Chondrocyte (in vitro differentiated cells): ENCODE results near the gene STON1. TPM values are rescaled to one million over a fixed set of nuclear protein-coding genes. Genes with fewer than 3 reads are reported as not detected.

Experiments
- DNase-seq: peaks from one replicate; pipeline ENCODE4 v3.0.0; 2021; ENCODE audit warnings: mixed read lengths, low spot score
- H3K27ac Mint-ChIP-seq: one replicate; pipeline ENCODE4 v1.8.0; 2021; ENCODE audit warnings: mild to moderate bottlenecking, moderate library complexity, mixed read lengths; ENCODE audit not compliant: unreplicated experiment
- H3K27me3 Mint-ChIP-seq: 2 replicates; pipeline ENCODE4 v1.8.0; 2021; ENCODE audit warnings: low read depth, mixed read lengths
- H3K36me3 Mint-ChIP-seq: 2 replicates; pipeline ENCODE4 v1.8.0; 2021; ENCODE audit warnings: low read depth, mixed read lengths
- H3K4me1 Mint-ChIP-seq: 2 replicates; pipeline ENCODE4 v1.8.0; 2021; ENCODE audit warnings: low read depth, mild to moderate bottlenecking, mixed read lengths
- H3K4me3 Mint-ChIP-seq: one replicate; pipeline ENCODE4 v1.8.0; 2021; ENCODE audit warnings: mild to moderate bottlenecking, moderate library complexity, mixed read lengths; ENCODE audit not compliant: unreplicated experiment
- H3K9me3 Mint-ChIP-seq: 2 replicates; pipeline ENCODE4 v1.8.0; 2021; ENCODE audit warnings: low read depth, mixed read lengths
- CTCF ChIP-seq: fragments of 200-600 bp; sonication (generic); IDR thresholded peaks from 2 replicates; pipeline ENCODE4 v1.5.0; 2021; ENCODE audit warnings: antibody characterized with exemption, mild to moderate bottlenecking, moderate library complexity
- long read RNA-seq: library from polyadenylated mRNA; stranded (forward); transcript quantifications from one replicate; pipeline ENCODE4 v2.0.0, GENCODE V29; 2021
- total RNA-seq: library from RNA; stranded (reverse); gene quantifications from 3 replicates; pipeline ENCODE4 v1.2.1, GENCODE V29; 2021

The STON1 gene
- total RNA-seq = 8.7 to 18.0 TPM (median 9.6 TPM) in 3 replicates
- long read RNA-seq = 0 reads

GRCh38 chr2:48530033-48530811 is at the start of gene STON1:
Gene STON1, plus strand, starts transcription at chr2:48530154. Its CDS starts 50,480 bp downstream, at chr2:48580634.
- peak within 1 kb of the TSS; percentile 87 for H3K4me3 Mint-ChIP-seq
- H3K27ac Mint-ChIP-seq = peak within 1 kb of the TSS; percentile 84
- H3K27me3 Mint-ChIP-seq = no peaks in the 10 kb centered on the region
- peaks cover 2% of the 10 kb centered on the region for H3K36me3 Mint-ChIP-seq
- no peaks in the 10 kb centered on the region for H3K9me3 Mint-ChIP-seq
- no peak for DNase-seq
- TF ChIP-seq CTCF = peak; percentile 48
- peaks cover 36% of the 10 kb centered on the region for H3K4me1 Mint-ChIP-seq

GRCh38 chr2:48480526-48480925 is 49.4 kb upstream of the STON1 start:
- no peak for TF ChIP-seq CTCF
- no peak overlapping the region for H3K4me3 Mint-ChIP-seq
- H3K27ac Mint-ChIP-seq = no peak overlapping the region
- H3K9me3 Mint-ChIP-seq = no peaks in the 10 kb centered on the region
- peaks cover 8% of the 10 kb centered on the region for H3K36me3 Mint-ChIP-seq
- DNase-seq = no peak
- no peaks in the 10 kb centered on the region for H3K27me3 Mint-ChIP-seq
- H3K4me1 Mint-ChIP-seq = peaks cover 5% of the 10 kb centered on the region

- TF ChIP-seq CTCF = no peak
- no peak overlapping the region for H3K27ac Mint-ChIP-seq
- H3K36me3 Mint-ChIP-seq = peaks cover 11% of the 10 kb centered on the region
- H3K4me3 Mint-ChIP-seq = no peak overlapping the region
- peaks cover 5% of the 10 kb centered on the region for H3K4me1 Mint-ChIP-seq
- DNase-seq = no peak
- no peaks in the 10 kb centered on the region for H3K27me3 Mint-ChIP-seq
- no peaks in the 10 kb centered on the region for H3K9me3 Mint-ChIP-seq
These were observed 47.6 kb upstream of the STON1 start for GRCh38 chr2:48482313-48482712.

GRCh38 chr2:48482769-48483168 is 47.2 kb upstream of the STON1 start:
- H3K27ac Mint-ChIP-seq = no peak overlapping the region
- no peaks in the 10 kb centered on the region for H3K27me3 Mint-ChIP-seq
- no peak overlapping the region for H3K4me3 Mint-ChIP-seq
- H3K36me3 Mint-ChIP-seq = peaks cover 10% of the 10 kb centered on the region
- H3K4me1 Mint-ChIP-seq = peaks cover 5% of the 10 kb centered on the region
- no peak for DNase-seq
- no peaks in the 10 kb centered on the region for H3K9me3 Mint-ChIP-seq
- TF ChIP-seq CTCF = no peak

GRCh38 chr2:48483506-48483905 is 46.4 kb upstream of the STON1 start:
- no peak for TF ChIP-seq CTCF
- Mint-ChIP-seq H3K4me3 (no peak overlapping the region), H3K4me1 (peaks cover 5% of the 10 kb centered on the region), H3K27me3 (no peaks in the 10 kb centered on the region), H3K27ac (peak overlapping the region; percentile 32), H3K9me3 (no peaks in the 10 kb centered on the region), H3K36me3 (peaks cover 8% of the 10 kb centered on the region)
- no peak for DNase-seq
